Stomach smooth muscle (tissue), 2 donors: ENCODE data around the gene NCOR1.

ENCODE experiments used
- H3K27ac ChIP-seq: one replicate; pipeline ENCODE4 v1.7.0; 2013; ENCODE audit warnings: mild to moderate bottlenecking, low read length, inconsistent platforms
- H3K27me3 ChIP-seq, 2 donors: one replicate each; pipeline ENCODE4 v1.7.0; 2013; ENCODE audit warnings: low read length in 2 of 2; ENCODE audit not compliant: insufficient read depth in 2 of 2, control insufficient read depth in 1 of 2
- H3K36me3 ChIP-seq, 2 donors: one replicate each; pipeline ENCODE4 v1.7.0; 2013; ENCODE audit warnings: low read length in 2 of 2; ENCODE audit not compliant: control insufficient read depth in 2 of 2, insufficient read depth in 2 of 2
- H3K4me1 ChIP-seq: one replicate; pipeline ENCODE4 v1.7.0; 2013; ENCODE audit warnings: low read length; ENCODE audit not compliant: control insufficient read depth, insufficient read depth
- H3K4me3 ChIP-seq, 2 donors: one replicate each; pipeline ENCODE4 v1.7.0; 2013; ENCODE audit warnings: low read length in 2 of 2
- H3K9ac ChIP-seq, 2 donors: one replicate each; pipeline ENCODE4 v1.7.0; 2013; ENCODE audit warnings: low read length in 2 of 2, mild to moderate bottlenecking in 1 of 2
- H3K9me3 ChIP-seq, 2 donors: one replicate each; pipeline ENCODE4 v1.7.0; 2013; ENCODE audit warnings: low read length in 2 of 2; ENCODE audit not compliant: control insufficient read depth in 2 of 2
- donor health status: healthy.
- donor health status: Pancreatic carcinoma.

Gene NCOR1

DNA sequence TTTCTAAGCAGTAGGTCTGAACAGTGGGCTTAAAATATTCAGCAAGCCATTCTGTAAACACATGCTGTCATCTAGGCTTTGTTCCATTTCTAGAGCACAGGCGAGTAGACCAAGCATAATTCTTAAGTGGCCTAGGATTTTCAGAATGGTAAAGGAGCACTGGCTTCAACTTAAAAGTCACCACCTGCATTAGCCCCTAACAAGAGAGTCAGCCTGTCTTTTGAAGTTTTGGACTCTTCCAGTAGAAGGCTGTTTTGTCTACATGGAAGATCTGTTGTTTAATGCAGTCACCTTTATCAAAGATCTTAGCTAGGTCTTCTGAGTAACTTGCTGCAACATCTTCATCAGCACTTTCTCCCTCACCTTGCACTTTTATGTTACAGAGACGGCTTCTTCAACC lies 179.1 kb downstream of the NCOR1 start:
- Histone ChIP-seq H3K36me3 (peaks cover 32 to 46% of the 10 kb centered on the region in 2 donors), H3K27ac (no peak overlapping the region)

DNA sequence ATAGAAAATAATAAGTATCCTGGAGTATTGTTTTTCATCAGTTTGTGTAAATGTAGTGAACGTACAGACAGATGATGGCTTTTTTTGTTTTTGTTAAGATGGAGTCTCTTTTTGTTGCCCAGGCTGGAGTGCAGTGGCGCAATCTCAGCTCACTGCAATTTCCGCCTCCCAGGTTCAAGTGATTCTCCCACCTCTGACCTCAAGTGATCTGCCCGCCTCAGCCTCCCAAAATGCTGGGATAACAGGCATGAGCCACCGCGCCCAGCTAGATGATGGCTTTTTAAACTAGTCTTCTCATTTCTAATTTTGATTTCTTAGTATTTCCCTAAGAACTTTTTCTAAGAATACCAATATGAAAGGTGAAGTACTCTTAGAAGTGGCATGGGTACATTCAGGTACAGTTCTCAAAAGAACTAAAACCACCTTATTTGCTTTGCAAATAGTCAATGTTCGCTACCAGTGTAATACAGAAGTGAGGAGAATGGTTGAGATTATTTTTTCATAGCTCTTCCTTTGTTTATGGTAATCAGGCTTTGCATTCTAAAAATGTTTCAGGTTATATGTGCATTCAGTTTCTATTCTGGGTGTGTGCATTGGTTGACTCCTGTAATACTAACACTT lies 181.5 kb downstream of the NCOR1 start:
- H3K36me3 ChIP-seq, result peaks cover 37 to 44% of the 10 kb centered on the region in 2 donors
- H3K27me3 ChIP-seq, result no peaks in the 10 kb centered on the region

More for the DNA sequence above, 179.1 kb downstream of the NCOR1 start:
- no peaks in the 10 kb centered on the region for H3K9me3 ChIP-seq
- H3K4me3 ChIP-seq, result no peak overlapping the region
- no peaks in the 10 kb centered on the region for H3K4me1 ChIP-seq
- H3K9ac ChIP-seq, result no peak overlapping the region
- H3K27me3 ChIP-seq, result no peaks in the 10 kb centered on the region

GRCh38 chr17:16027708-16028584 lies 187.4 kb downstream of the NCOR1 start:
- Histone ChIP-seq H3K4me1 (no peaks in the 10 kb centered on the region), H3K36me3 (peaks cover 44 to 65% of the 10 kb centered on the region in 2 donors), H3K27me3 (no peaks in the 10 kb centered on the region), H3K9ac (no peak overlapping the region), H3K27ac (no peak overlapping the region), H3K4me3 (no peak overlapping the region), H3K9me3 (no peaks in the 10 kb centered on the region)

More for the DNA sequence above, 181.5 kb downstream of the NCOR1 start:
- Histone ChIP-seq H3K4me3 (no peak overlapping the region), H3K9me3 (no peaks in the 10 kb centered on the region), H3K27ac (no peak overlapping the region), H3K4me1 (no peaks in the 10 kb centered on the region), H3K9ac (no peak overlapping the region)

DNA sequence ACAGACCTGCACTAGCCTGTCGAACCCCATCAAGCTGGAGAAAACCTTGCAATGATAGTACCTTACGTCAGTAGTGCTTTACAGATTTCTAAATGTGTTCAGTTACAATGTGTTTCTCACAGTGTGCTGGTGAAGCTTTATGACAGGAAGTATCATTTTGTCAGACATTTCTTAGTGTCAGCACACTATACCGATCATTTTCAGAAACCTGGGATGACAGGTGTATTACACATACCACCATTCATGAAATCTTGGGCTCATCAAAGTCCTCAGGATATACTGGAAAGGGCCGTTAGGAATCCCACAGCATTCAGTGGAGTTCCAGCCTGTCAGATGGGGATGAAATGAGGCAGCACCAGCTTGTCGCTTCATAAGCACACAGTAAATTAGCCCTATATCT lies 188.4 kb downstream of the NCOR1 start:
- Histone ChIP-seq H3K4me3 (no peak overlapping the region), H3K27ac (no peak overlapping the region), H3K36me3 (peaks cover 34 to 57% of the 10 kb centered on the region in 2 donors), H3K27me3 (no peaks in the 10 kb centered on the region), H3K9ac (no peak overlapping the region), H3K4me1 (no peaks in the 10 kb centered on the region), H3K9me3 (no peaks in the 10 kb centered on the region)

DNA sequence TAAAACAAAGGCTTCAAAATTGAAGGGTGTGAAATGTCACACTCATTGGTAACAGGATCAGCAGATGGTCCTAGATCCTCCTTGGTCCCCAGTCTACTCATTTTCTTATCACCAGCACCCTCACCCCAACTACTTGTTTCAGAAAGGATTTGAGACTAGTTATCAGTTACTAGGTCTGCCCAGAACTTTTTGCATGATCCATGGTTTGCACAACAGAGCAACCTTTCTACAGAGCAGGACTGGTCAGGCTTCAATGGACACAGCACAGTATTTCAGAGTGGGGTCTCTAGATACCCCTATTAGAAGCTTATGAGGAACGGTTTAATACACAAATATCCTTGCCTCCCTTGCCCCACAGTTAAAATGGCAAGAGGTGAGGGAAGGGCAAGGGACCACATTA lies 190.1 kb downstream of the NCOR1 start:
- Histone ChIP-seq H3K36me3 (peaks cover 33 to 49% of the 10 kb centered on the region in 2 donors), H3K9ac (no peak overlapping the region), H3K27ac (no peak overlapping the region), H3K27me3 (no peaks in the 10 kb centered on the region), H3K4me1 (no peaks in the 10 kb centered on the region), H3K9me3 (no peaks in the 10 kb centered on the region), H3K4me3 (no peak overlapping the region)

DNA sequence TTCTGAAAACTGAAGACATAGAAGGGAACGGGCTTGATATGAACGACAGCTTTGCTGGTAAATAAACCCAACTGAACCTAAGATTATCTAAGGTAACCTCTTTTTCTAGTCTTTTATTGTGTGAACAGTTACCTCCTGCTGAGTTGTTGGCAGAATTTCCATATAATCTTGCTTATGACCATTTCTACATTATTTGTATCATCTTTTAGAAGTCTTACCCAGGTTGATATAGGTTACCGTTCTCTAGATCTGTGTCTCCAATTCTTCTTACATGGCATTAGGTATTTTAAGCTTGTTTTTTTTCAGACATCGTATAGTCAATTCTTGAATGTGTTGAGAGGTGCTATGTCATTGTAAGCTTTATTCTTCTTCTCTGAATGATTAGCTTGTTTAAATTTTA lies 191.5 kb downstream of the NCOR1 start:
- H3K9me3 ChIP-seq, result no peaks in the 10 kb centered on the region
- H3K27me3 ChIP-seq, result no peaks in the 10 kb centered on the region
- no peak overlapping the region for H3K4me3 ChIP-seq
- H3K36me3 ChIP-seq, result peaks cover 37 to 40% of the 10 kb centered on the region in 2 donors
- H3K4me1 ChIP-seq, result no peaks in the 10 kb centered on the region
- H3K9ac ChIP-seq, result no peak overlapping the region
- H3K27ac ChIP-seq, result no peak overlapping the region

DNA sequence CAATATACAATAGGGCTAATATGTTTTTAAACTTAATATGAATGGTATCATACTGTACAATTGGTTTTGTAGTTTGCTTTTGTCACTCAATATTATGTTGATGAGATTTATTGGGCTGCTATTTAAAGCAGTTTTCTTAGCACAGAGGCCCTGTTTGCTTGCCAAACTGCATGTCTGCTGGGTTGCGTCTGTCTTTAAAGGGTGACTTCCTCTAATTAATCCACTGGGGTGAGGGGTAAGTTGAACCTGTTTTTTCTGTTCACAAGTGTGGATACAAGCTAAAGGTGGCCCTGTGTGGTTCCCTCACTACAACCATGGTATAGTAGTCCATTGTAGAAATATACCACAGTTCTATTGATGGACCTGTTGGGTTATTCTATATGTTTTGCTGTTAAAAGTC lies 196.0 kb downstream of the NCOR1 start:
- Histone ChIP-seq H3K9me3 (no peaks in the 10 kb centered on the region), H3K27ac (no peak overlapping the region), H3K36me3 (peaks cover 11% of the 10 kb centered on the region in 2 donors), H3K4me3 (no peak overlapping the region), H3K9ac (no peak overlapping the region), H3K27me3 (no peaks in the 10 kb centered on the region), H3K4me1 (no peaks in the 10 kb centered on the region)

DNA sequence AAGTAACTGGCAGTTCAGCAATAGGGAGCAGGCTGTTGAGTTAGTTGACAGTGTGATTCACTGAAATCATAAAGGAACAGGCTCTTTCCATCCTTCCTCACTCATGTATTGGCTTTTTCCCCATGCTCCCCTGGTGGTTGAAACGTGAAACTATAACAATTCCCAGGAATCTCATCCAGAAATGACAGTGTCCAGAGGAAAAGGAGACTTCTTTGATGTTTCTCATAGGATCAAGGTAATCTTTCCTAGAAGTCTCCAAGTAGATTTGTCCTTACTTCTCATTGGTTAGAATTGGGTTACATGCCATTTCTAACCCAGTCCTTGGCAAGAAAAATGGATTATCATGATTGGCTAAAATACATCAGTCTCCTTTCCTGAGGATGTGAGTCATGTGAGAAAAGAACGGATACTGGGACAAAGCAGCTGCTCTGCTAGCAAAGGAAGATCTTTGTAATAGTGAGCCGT lies 201.4 kb downstream of the NCOR1 start:
- no peak overlapping the region for H3K9ac ChIP-seq
- H3K4me1 ChIP-seq, result no peaks in the 10 kb centered on the region
- no peak overlapping the region for H3K27ac ChIP-seq
- H3K27me3 ChIP-seq, result no peaks in the 10 kb centered on the region
- no peaks in the 10 kb centered on the region for H3K9me3 ChIP-seq
- peaks cover 12 to 17% of the 10 kb centered on the region in 2 donors for H3K36me3 ChIP-seq
- no peak overlapping the region for H3K4me3 ChIP-seq

DNA sequence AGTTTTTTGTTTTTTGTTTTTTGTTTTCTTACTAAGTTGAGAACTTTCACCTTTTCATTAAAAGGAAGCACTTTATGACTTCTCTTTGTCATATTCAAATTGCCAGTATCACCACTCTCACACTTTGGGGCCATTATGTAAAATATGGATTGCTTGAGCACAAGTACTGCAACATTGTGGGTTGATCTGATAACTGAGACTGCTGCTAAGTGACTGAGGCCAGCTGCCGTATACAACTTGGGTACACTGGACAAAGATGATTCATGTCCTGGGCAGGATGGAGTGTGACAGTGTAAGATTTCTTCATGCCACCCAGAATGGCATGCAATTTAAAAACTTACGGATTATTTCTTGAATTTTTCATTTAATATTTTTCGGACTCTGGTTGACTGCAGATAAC lies 207.9 kb downstream of the NCOR1 start:
- no peaks in the 10 kb centered on the region for H3K27me3 ChIP-seq
- H3K4me1 ChIP-seq, result no peaks in the 10 kb centered on the region
- no peak overlapping the region for H3K27ac ChIP-seq
- peaks cover 50 to 55% of the 10 kb centered on the region in 2 donors for H3K36me3 ChIP-seq
- H3K4me3 ChIP-seq, result no peak overlapping the region
- no peaks in the 10 kb centered on the region for H3K9me3 ChIP-seq
- no peak overlapping the region for H3K9ac ChIP-seq

DNA sequence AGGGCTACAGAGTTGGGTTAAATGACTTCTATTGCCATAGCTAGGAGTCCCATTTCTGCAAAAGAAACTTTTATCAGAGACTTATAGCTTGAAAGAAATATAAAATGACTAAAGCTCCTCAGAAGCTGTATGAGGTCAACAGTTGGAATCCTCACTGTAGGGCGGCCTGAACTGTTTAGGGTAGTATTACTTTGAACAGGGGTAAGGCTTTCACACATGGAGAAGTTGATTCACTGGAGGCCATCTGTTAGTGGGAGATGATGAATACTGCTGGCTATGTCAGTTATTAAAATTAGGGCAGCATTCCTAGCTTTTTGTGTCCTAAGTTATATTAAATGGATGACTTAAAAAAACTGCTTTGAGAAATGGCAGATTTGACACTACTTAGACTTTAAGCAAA lies 209.7 kb downstream of the NCOR1 start:
- no peak overlapping the region for H3K4me3 ChIP-seq
- H3K27me3 ChIP-seq, result no peaks in the 10 kb centered on the region
- H3K36me3 ChIP-seq, result peaks cover 51 to 61% of the 10 kb centered on the region in 2 donors
- peaks cover 4% of the 10 kb centered on the region for H3K4me1 ChIP-seq
- H3K9ac ChIP-seq, result no peak overlapping the region
- no peaks in the 10 kb centered on the region for H3K9me3 ChIP-seq
- H3K27ac ChIP-seq, result no peak overlapping the region

GRCh38 chr17:16003841-16004240 lies 211.5 kb downstream of the NCOR1 start:
- peaks cover 51 to 56% of the 10 kb centered on the region in 2 donors for H3K36me3 ChIP-seq
- H3K27me3 ChIP-seq, result no peaks in the 10 kb centered on the region
- no peaks in the 10 kb centered on the region for H3K9me3 ChIP-seq
- H3K4me1 ChIP-seq, result peaks cover 10% of the 10 kb centered on the region
- H3K9ac ChIP-seq, result no peak overlapping the region
- no peak overlapping the region for H3K4me3 ChIP-seq
- H3K27ac ChIP-seq, result no peak overlapping the region
